Right cardiac atrium (tissue), 5 donors: Measurements from ENCODE around the gene SMTNL2. TPM values are rescaled to one million over a fixed set of nuclear protein-coding genes. Genes with fewer than 3 reads are reported as not detected.
"Not testable (repeated sequence)": the region's sequence is repeated elsewhere in the genome, so short reads cannot be mapped to it uniquely, and the experiment has no call there.

ENCODE experiments used
- ATAC-seq, 2 donors: fragments of 200-7000 bp; cut with Tn5 transposase; one replicate each; pipeline versions ENCODE4 v1.8.0 to v1.9.1; 2020; ENCODE audit warnings: moderate library complexity in 2 of 2, mild to moderate bottlenecking in 1 of 2
- DNase-seq, 3 donors: peaks; one replicate each; pipeline ENCODE4 v3.0.0-alpha.2; 2020
- H3K27ac ChIP-seq: one replicate; pipeline ENCODE4 v1.5.1; 2013; ENCODE audit warnings: mild to moderate bottlenecking, low read length, control low read depth, moderate library complexity
- H3K27me3 ChIP-seq: one replicate; pipeline ENCODE4 v1.6.1; 2013; ENCODE audit not compliant: control insufficient read depth, insufficient read depth
- H3K4me1 ChIP-seq: one replicate; pipeline ENCODE4 v1.6.1; 2013; ENCODE audit warnings: low read length; ENCODE audit not compliant: control insufficient read depth, insufficient read depth
- H3K4me3 ChIP-seq: one replicate; pipeline ENCODE4 v1.5.1; 2013; ENCODE audit warnings: low read length, control low read depth
- H3K9me3 ChIP-seq: one replicate; pipeline ENCODE4 v1.6.1; 2013; ENCODE audit warnings: low read length; ENCODE audit not compliant: control insufficient read depth
- WGBS: extraction: QIAGEN DNeasy Blood & Tissue Kit; methylation state at CpG from one replicate; pipeline ENCODE4 v1.1.7; 2013; 5-methylcytosine and 5-hydroxymethylcytosine counted together
- intact Hi-C, 4 donors: fragments of 100-400 bp; cut with DNase I; formaldehyde crosslinking; loops; one replicate each; pipeline versions ENCODE4 v1.11.0 to v1.14.0; 2022 to 2023
- polyA plus RNA-seq: library from polyadenylated mRNA; stranded (reverse); fragments of 200-250 nt; gene quantifications from one replicate; pipeline ENCODE4 v1.2.3, GENCODE V29; 2013
- total RNA-seq, 4 donors: library from RNA; stranded (reverse); fragmentation: NEBNext Ultra II Directional; extraction: Animal tissue kit (Norgen Biotek cat#: 25700); gene quantifications; one replicate each; pipeline ENCODE4 v1.2.1, GENCODE V29; 2021
- donor health status: healthy with polysubstance abuse.
- donor health status: DM: no; HTN: yes; CAD: no.
- donor health status: DM: no; HTN: no; CAD: no.
- donor health status: DM: no; HTN: yes; CAD: no; lungs with severe emphysema.
- donor health status: DM: yes; HTN: yes; CAD: no.

SMTNL2 gene
- total and polyA plus RNA-seq, 5 donors, result 5.8 to 20.8 (median 13.3) TPM

GRCh38 chr17:4604736-4605135, 20.4 kb downstream of the SMTNL2 start:
- H3K9me3 ChIP-seq, H3K27me3 ChIP-seq, H3K4me3 ChIP-seq, intact Hi-C loops, H3K27ac ChIP-seq, ATAC-seq, DNase-seq, H3K4me1 ChIP-seq: not testable (repeated sequence)
- 85% methylated on average over 11 of the region's 11 CpGs for WGBS

GRCh38 chr17:4605826-4606225, 21.5 kb downstream of the SMTNL2 start:
- Histone ChIP-seq H3K9me3 (no peaks in the 10 kb centered on the region), H3K4me3 (no peak overlapping the region), H3K4me1 (peaks cover 5% of the 10 kb centered on the region), H3K27me3 (no peaks in the 10 kb centered on the region), H3K27ac (peak overlapping the region; percentile 33)
- intact Hi-C loops, result no loop called here
- DNase-seq (peak; percentile 79 to 90 (median 86)), ATAC-seq (peak; percentile 67 to 75)
- 57% methylated on average over 12 of the region's 12 CpGs for WGBS

GRCh38 chr17:4607261-4607741, 23.0 kb downstream of the SMTNL2 start:
- WGBS, result 49% methylated on average over 25 of the region's 25 CpGs
- intact Hi-C loops, result no loop called here
- Histone ChIP-seq H3K4me1 (peaks cover 5% of the 10 kb centered on the region), H3K27me3 (no peaks in the 10 kb centered on the region), H3K27ac (peak overlapping the region; percentile 1), H3K4me3 (no peak overlapping the region), H3K9me3 (no peaks in the 10 kb centered on the region)
- ATAC-seq (peak; percentile 57 to 63), DNase-seq (peak; percentile 53 to 80 (median 80))

GRCh38 chr17:4607773-4608187, 23.5 kb downstream of the SMTNL2 start:
- WGBS, result 11% methylated on average over 9 of the region's 9 CpGs
- DNase-seq (peak; percentile 87 to 92 (median 90)), ATAC-seq (peak; percentile 53 to 63)
- Histone ChIP-seq H3K4me3 (no peak overlapping the region), H3K27ac (no peak overlapping the region), H3K4me1 (peaks cover 5% of the 10 kb centered on the region), H3K9me3 (no peaks in the 10 kb centered on the region), H3K27me3 (no peaks in the 10 kb centered on the region)
- intact Hi-C loops, result no loop called here

GRCh38 chr17:4609761-4610160, 25.4 kb downstream of the SMTNL2 start:
- intact Hi-C loops, result no loop called here
- Histone ChIP-seq H3K4me3 (no peak overlapping the region), H3K4me1 (peaks cover 2% of the 10 kb centered on the region), H3K9me3 (no peaks in the 10 kb centered on the region), H3K27ac (no peak overlapping the region), H3K27me3 (no peaks in the 10 kb centered on the region)
- DNase-seq, result no peak
- ATAC-seq, result no peak
- 95% methylated on average over 7 of the region's 7 CpGs for WGBS

GRCh38 chr17:4610162-4610561, 25.8 kb downstream of the SMTNL2 start:
- Histone ChIP-seq H3K27me3 (no peaks in the 10 kb centered on the region), H3K9me3 (no peaks in the 10 kb centered on the region), H3K4me1 (peaks cover 2% of the 10 kb centered on the region), H3K4me3 (no peak overlapping the region), H3K27ac (no peak overlapping the region)
- WGBS, result 93% methylated on average over 5 of the region's 5 CpGs
- intact Hi-C loops, result no loop called here
- no peak for ATAC-seq
- DNase-seq, result no peak

- 91% methylated on average over 6 of the region's 6 CpGs for WGBS
- H3K27ac ChIP-seq, result no peak overlapping the region
- H3K27me3 ChIP-seq, result no peaks in the 10 kb centered on the region
- ATAC-seq (no peak), DNase-seq (no peak)
- intact Hi-C loops, result no loop called here
- H3K9me3 ChIP-seq, result no peaks in the 10 kb centered on the region
- H3K4me1 ChIP-seq, result peaks cover under 1% of the 10 kb centered on the region
- H3K4me3 ChIP-seq, result no peak overlapping the region
Observed at GRCh38 chr17:4610656-4611055, 26.3 kb downstream of the SMTNL2 start.

GRCh38 chr17:4616476-4616875, 32.1 kb downstream of the SMTNL2 start:
- intact Hi-C loops, result loop anchor here in 1 of 4 donors (5.0 kb wide), 1 partner anchor 44 kb away; no protein-coding TSS in a partner anchor
- Histone ChIP-seq H3K27ac (no peak overlapping the region), H3K9me3 (no peaks in the 10 kb centered on the region), H3K4me1 (no peaks in the 10 kb centered on the region), H3K4me3 (no peak overlapping the region), H3K27me3 (no peaks in the 10 kb centered on the region)
- WGBS, result 80% methylated on average over 9 of the region's 9 CpGs
- ATAC-seq (no peak), DNase-seq (no peak)

- intact Hi-C loops, result loop anchor here in 1 of 4 donors (5.0 kb wide), 1 partner anchor 45 kb away; no protein-coding TSS in a partner anchor
- no peaks in the 10 kb centered on the region for H3K9me3 ChIP-seq
- H3K4me3 ChIP-seq, result no peak overlapping the region
- no peaks in the 10 kb centered on the region for H3K4me1 ChIP-seq
- ATAC-seq (no peak), DNase-seq (no peak)
- WGBS, result 88% methylated on average over 17 of the region's 17 CpGs
- H3K27ac ChIP-seq, result no peak overlapping the region
- H3K27me3 ChIP-seq, result no peaks in the 10 kb centered on the region
Observed at GRCh38 chr17:4617090-4617489, 32.8 kb downstream of the SMTNL2 start.

- DNase-seq, result no peak
- no peak for ATAC-seq
- intact Hi-C loops, result loop anchor here in 1 of 4 donors (5.0 kb wide), 1 partner anchor 45 kb away; no protein-coding TSS in a partner anchor
- no peak overlapping the region for H3K4me3 ChIP-seq
- no peak overlapping the region for H3K27ac ChIP-seq
- H3K9me3 ChIP-seq, result no peaks in the 10 kb centered on the region
- H3K4me1 ChIP-seq, result no peaks in the 10 kb centered on the region
- H3K27me3 ChIP-seq, result no peaks in the 10 kb centered on the region
- 54% methylated on average over 15 of the region's 15 CpGs for WGBS
Observed at GRCh38 chr17:4617590-4618351, 33.4 kb downstream of the SMTNL2 start.

- ATAC-seq (no peak), DNase-seq (no peak)
- Histone ChIP-seq H3K27ac (no peak overlapping the region), H3K27me3 (no peaks in the 10 kb centered on the region), H3K4me1 (no peaks in the 10 kb centered on the region), H3K9me3 (no peaks in the 10 kb centered on the region), H3K4me3 (no peak overlapping the region)
- WGBS, result 93% methylated on average over 4 of the region's 4 CpGs
- intact Hi-C loops, result loop anchor here in 2 of 4 donors (5.0 to 10.0 kb wide), 2 partner anchors 196 to 198 kb away; no protein-coding TSS in a partner anchor
Observed at GRCh38 chr17:4620531-4621101, 36.3 kb downstream of the SMTNL2 start.
